ENCODE results near the gene CHPF2. TPM values are rescaled to one million over a fixed set of nuclear protein-coding genes. Genes with fewer than 3 reads are reported as not detected.

CHPF2 gene
- polyA plus RNA-seq, 1 experiment: 32.9 TPM

DNA sequence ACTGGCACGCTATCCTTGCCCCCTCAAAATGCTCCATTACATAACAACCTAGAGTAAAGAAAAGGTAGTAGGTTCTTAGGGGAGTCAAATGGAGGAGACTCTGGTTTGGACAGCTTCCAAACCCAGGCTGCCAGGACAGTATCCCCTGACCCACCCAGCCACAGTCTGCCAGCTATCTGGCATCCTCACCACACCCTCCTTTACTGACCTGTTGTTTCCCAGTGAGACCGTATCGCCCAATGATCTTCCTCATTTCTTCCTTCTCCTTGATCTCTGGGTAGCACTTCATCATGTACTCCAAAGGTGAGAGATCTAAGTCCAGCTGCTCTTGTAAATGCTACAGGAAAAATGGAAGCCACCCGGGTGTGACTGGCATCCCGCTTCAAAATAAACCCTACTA is 16.9 kb upstream of the CHPF2 start:
- TF ChIP-seq, protein P1, sequence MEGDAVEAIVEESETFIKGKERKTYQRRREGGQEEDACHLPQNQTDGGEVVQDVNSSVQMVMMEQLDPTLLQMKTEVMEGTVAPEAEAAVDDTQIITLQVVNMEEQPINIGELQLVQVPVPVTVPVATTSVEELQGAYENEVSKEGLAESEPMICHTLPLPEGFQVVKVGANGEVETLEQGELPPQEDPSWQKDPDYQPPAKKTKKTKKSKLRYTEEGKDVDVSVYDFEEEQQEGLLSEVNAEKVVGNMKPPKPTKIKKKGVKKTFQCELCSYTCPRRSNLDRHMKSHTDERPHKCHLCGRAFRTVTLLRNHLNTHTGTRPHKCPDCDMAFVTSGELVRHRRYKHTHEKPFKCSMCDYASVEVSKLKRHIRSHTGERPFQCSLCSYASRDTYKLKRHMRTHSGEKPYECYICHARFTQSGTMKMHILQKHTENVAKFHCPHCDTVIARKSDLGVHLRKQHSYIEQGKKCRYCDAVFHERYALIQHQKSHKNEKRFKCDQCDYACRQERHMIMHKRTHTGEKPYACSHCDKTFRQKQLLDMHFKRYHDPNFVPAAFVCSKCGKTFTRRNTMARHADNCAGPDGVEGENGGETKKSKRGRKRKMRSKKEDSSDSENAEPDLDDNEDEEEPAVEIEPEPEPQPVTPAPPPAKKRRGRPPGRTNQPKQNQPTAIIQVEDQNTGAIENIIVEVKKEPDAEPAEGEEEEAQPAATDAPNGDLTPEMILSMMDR (IDR thresholded peaks at IDR 0.05; ENCODE audit: low read depth, low read length): no peak
- Histone ChIP-seq H3K27ac (ENCODE audit: low read depth, low read length) (no peak overlapping the region), H3K9me3 (ENCODE audit: control insufficient read depth, insufficient read depth, low read length) (no peaks in the 10 kb centered on the region), H3K27me3 (ENCODE audit: control insufficient read depth, insufficient read depth, low read length) (no peaks in the 10 kb centered on the region), H3K4me3 (ENCODE audit: low read depth, low read length) (no peak overlapping the region)
- no peak for DNase-seq (ENCODE audit: low read depth, low spot score)
- ChIA-PET POLR2A (no interaction called here), CTCF (interaction anchor here (1.4 kb wide), 1 partner anchor 100 kb away, joined by 3 read pairs; no protein-coding TSS in a partner anchor)

DNA sequence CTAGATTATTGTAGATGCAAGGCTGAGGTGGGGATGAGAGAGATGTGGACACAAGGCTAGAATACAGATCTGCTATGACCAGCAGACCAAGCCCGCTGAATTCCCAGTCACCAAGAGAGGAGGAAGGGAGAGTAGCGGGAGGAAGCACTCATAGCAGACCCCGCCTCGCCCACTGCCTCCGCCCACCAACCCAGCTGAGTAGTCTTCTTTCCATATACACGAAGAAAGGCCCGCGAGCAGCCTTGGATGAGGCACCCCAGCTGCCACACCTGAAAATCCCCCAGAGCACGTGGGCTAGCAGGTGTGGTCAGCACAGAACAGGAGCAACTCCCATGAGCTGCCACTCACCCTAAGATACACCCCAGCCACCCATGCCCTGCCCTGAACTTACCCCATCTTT is 14.1 kb upstream of the CHPF2 start:
- no peaks in the 10 kb centered on the region for H3K9me3 ChIP-seq (ENCODE audit: control insufficient read depth, insufficient read depth, low read length)
- ChIA-PET POLR2A (no interaction called here), CTCF (interaction anchor here (1.1 kb wide), 1 partner anchor 26 kb away, joined by 6 read pairs; no protein-coding TSS in a partner anchor)
- TF ChIP-seq, protein P1 (IDR thresholded peaks at IDR 0.05; ENCODE audit: low read depth, low read length): no peak
- H3K27ac ChIP-seq (ENCODE audit: low read depth, low read length): no peak overlapping the region
- no peak overlapping the region for H3K4me3 ChIP-seq (ENCODE audit: low read depth, low read length)
- H3K27me3 ChIP-seq (ENCODE audit: control insufficient read depth, insufficient read depth, low read length): no peaks in the 10 kb centered on the region
- no peak for DNase-seq (ENCODE audit: low read depth, low spot score)

DNA sequence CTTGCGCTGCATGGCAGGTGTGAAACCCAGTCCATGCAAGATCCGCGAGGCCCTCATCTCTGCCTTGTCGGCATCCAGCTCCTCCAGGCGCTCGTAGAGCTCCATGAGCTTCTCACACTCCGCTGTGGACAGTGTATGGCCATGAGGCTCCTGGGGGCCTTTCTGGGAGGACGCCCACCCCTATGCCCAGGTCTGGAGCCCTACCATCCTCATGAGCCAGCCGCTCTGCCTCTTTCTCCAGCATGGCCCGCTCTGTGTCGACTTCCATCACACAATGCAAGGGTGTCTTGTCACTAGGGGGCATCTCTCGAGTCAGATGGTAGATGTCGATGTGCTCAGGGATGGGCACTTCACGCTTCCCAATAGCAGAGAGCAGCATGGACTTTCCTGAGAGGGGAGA is 8.6 kb upstream of the CHPF2 start:
- no peak overlapping the region for H3K27ac ChIP-seq (ENCODE audit: low read depth, low read length)
- CTCF ChIA-PET: interaction anchor here (1.2 to 8.4 kb wide), 2 partner anchors 20 to 80 kb away, joined by 3 to 64 read pairs; no protein-coding TSS in a partner anchor
- POLR2A ChIA-PET: no interaction called here
- DNase-seq (ENCODE audit: low read depth, low spot score): no peak
- no peaks in the 10 kb centered on the region for H3K27me3 ChIP-seq (ENCODE audit: control insufficient read depth, insufficient read depth, low read length)
- H3K9me3 ChIP-seq (ENCODE audit: control insufficient read depth, insufficient read depth, low read length): no peaks in the 10 kb centered on the region
- H3K4me3 ChIP-seq (ENCODE audit: low read depth, low read length): no peak overlapping the region
- TF ChIP-seq, protein P1 (IDR thresholded peaks at IDR 0.05; ENCODE audit: low read depth, low read length): no peak

DNA sequence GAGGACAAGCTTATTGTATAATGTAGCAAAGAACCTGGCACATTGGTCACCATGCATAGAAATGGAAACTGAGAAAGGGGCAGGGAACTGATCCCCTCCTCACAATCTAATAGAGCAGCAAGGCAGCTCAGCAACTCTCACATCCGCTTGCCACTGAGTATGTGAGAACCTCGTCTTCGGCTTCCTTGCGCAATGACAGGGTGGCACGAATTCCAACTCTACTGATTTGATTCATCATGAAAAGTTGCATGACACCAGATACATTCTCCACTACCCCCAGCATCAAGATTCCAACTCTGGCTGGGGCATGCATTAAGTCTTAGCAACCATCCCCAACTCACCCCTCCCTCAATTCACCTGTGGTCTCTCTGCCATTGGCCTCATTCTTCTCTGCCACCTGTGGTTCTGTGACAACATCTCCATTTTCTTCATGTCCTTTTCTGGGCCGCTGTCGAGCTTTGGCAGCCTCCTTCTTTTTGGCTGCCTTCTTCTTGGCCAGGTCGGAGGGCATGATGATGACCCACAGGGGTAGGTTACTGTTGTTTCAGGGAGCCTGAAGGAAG is 6.3 kb upstream of the CHPF2 start:
- ChIA-PET POLR2A (no interaction called here), CTCF (interaction anchor here (0.9 to 8.4 kb wide), 3 partner anchors 18 to 115 kb away, joined by 3 to 64 read pairs (median 6); no protein-coding TSS in a partner anchor)
- TF ChIP-seq, protein P1 (IDR thresholded peaks at IDR 0.05; ENCODE audit: low read depth, low read length): no peak
- H3K4me3 ChIP-seq (ENCODE audit: low read depth, low read length): peak overlapping the region; percentile 91
- H3K27ac ChIP-seq (ENCODE audit: low read depth, low read length): no peak overlapping the region
- no peak for DNase-seq (ENCODE audit: low read depth, low spot score)
- no peaks in the 10 kb centered on the region for H3K27me3 ChIP-seq (ENCODE audit: control insufficient read depth, insufficient read depth, low read length)
- no peaks in the 10 kb centered on the region for H3K9me3 ChIP-seq (ENCODE audit: control insufficient read depth, insufficient read depth, low read length)

DNA sequence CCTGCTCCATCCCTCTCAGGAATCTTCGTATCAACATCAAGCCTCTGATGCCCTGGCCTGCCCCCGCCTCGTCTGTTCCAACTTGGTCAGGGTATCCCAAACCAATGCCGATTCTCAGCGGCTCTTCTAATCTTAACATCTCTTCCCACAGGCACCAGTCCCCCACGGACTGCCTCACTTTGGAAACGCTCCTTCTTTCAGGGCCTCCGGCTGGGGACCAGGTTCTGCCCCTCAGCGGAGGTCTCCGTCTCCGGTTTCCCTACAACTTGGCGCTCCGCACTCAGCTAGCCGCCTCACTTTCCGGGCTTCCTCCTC is 5.8 kb upstream of the CHPF2 start:
- ChIA-PET CTCF (interaction anchor here (1.9 to 8.4 kb wide), 2 partner anchors 17 to 55 kb away, joined by 6 to 64 read pairs; no protein-coding TSS in a partner anchor), POLR2A (interaction anchor here (1.2 kb wide), 3 partner anchors 16 to 26 kb away, joined by 4 to 8 read pairs (median 7); no protein-coding TSS in a partner anchor)
- Histone ChIP-seq H3K27ac (ENCODE audit: low read depth, low read length) (peak overlapping the region; percentile 21), H3K4me3 (ENCODE audit: low read depth, low read length) (peak overlapping the region; percentile 91), H3K9me3 (ENCODE audit: control insufficient read depth, insufficient read depth, low read length) (no peaks in the 10 kb centered on the region), H3K27me3 (ENCODE audit: control insufficient read depth, insufficient read depth, low read length) (no peaks in the 10 kb centered on the region)
- TF ChIP-seq, protein P1 (IDR thresholded peaks at IDR 0.05; ENCODE audit: low read depth, low read length): no peak
- DNase-seq (ENCODE audit: low read depth, low spot score): no peak

Data from AG04450 (cell line).